OCI-LY1 (cell line): ENCODE results near the gene EEF1G.
"Not testable (repeated sequence)": the region's sequence is repeated elsewhere in the genome, so short reads cannot be mapped to it uniquely, and the experiment has no call there.

Experiments used
- H2AFZ ChIP-seq: fragments of 200-600 bp; sonication (generic), shearing (Covaris generic); 2 replicates; pipeline ENCODE4 v1.6.0; 2014; ENCODE audit warnings: antibody characterized with exemption, mild to moderate bottlenecking, low read length
- H3F3A ChIP-seq: fragments of 200-600 bp; sonication (generic), shearing (Covaris generic); 2 replicates; pipeline ENCODE4 v1.6.0; 2014; ENCODE audit warnings: mild to moderate bottlenecking, antibody characterized with exemption, low read length, moderate library complexity; ENCODE audit not compliant: insufficient read depth
- H3K27ac ChIP-seq: fragments of 200-600 bp; sonication (generic); 2 replicates; pipeline ENCODE4 v1.5.1; 2014; ENCODE audit warnings: low read length, mixed run types, mild to moderate bottlenecking, low read depth; ENCODE audit not compliant: poor library complexity, severe bottlenecking
- H3K27me3 ChIP-seq: fragments of 200-600 bp; sonication (generic); 2 replicates; pipeline ENCODE4 v1.6.0; 2014; ENCODE audit warnings: antibody characterized with exemption, mild to moderate bottlenecking, low read length, moderate library complexity; ENCODE audit not compliant: insufficient read depth
- H3K36me3 ChIP-seq: fragments of 200-600 bp; sonication (generic); 2 replicates; pipeline ENCODE4 v1.6.1; 2014; ENCODE audit warnings: mild to moderate bottlenecking, antibody characterized with exemption, low read length, moderate library complexity, mixed read lengths; ENCODE audit not compliant: insufficient read depth
- H3K4me1 ChIP-seq: fragments of 200-600 bp; sonication (generic); 2 replicates; pipeline ENCODE4 v1.5.1; 2014; ENCODE audit warnings: mild to moderate bottlenecking, low read length, moderate library complexity; ENCODE audit not compliant: insufficient read depth, severe bottlenecking
- H3K4me2 ChIP-seq: fragments of 200-600 bp; sonication (generic), shearing (Covaris generic); 2 replicates; pipeline ENCODE4 v1.6.1; 2014; ENCODE audit warnings: low read length
- H3K4me3 ChIP-seq: fragments of 200-600 bp; sonication (generic); 2 replicates; pipeline ENCODE4 v1.5.1; 2014; ENCODE audit warnings: low read length, low read depth, mild to moderate bottlenecking, mixed read lengths; ENCODE audit not compliant: poor library complexity, severe bottlenecking
- H3K79me2 ChIP-seq: fragments of 200-600 bp; shearing (Covaris generic); 2 replicates; pipeline ENCODE4 v1.6.1; 2016; ENCODE audit warnings: mixed run types, low read length, mixed read lengths; ENCODE audit not compliant: insufficient read depth
- H3K9ac ChIP-seq: fragments of 200-600 bp; sonication (generic), shearing (Covaris generic); 2 replicates; pipeline ENCODE4 v1.6.1; 2014; ENCODE audit warnings: mild to moderate bottlenecking, low read length, mixed read lengths
- H3K9me2 ChIP-seq: fragments of 200-600 bp; sonication (generic), shearing (Covaris generic); 2 replicates; pipeline ENCODE4 v1.6.1; 2014; ENCODE audit warnings: low read depth, mild to moderate bottlenecking, low read length, mixed read lengths
- H3K9me3 ChIP-seq: fragments of 200-600 bp; shearing (Covaris generic); 2 replicates; pipeline ENCODE4 v1.6.1; 2014; ENCODE audit warnings: low read length, mixed read lengths
- H4K20me1 ChIP-seq: fragments of 200-600 bp; sonication (generic), shearing (Covaris generic); 2 replicates; pipeline ENCODE4 v1.6.0; 2016; ENCODE audit warnings: mild to moderate bottlenecking, low read length; ENCODE audit not compliant: insufficient read depth
- CTCF ChIP-seq: fragments of 200-600 bp; sonication (generic), shearing (Covaris generic); IDR thresholded peaks from 2 replicates; pipeline ENCODE4 v1.5.1; 2017; ENCODE audit warnings: mild to moderate bottlenecking, antibody characterized with exemption, low read length, moderate library complexity, mixed read lengths
- EZH2 ChIP-seq: fragments of 200-600 bp; sonication (generic), shearing (Covaris generic); IDR thresholded peaks from 2 replicates; pipeline ENCODE4 v1.8.0; 2017; ENCODE audit warnings: borderline replicate concordance, mixed run types, mild to moderate bottlenecking, antibody characterized with exemption, low read length, moderate library complexity, mixed read lengths

The EEF1G gene

DNA sequence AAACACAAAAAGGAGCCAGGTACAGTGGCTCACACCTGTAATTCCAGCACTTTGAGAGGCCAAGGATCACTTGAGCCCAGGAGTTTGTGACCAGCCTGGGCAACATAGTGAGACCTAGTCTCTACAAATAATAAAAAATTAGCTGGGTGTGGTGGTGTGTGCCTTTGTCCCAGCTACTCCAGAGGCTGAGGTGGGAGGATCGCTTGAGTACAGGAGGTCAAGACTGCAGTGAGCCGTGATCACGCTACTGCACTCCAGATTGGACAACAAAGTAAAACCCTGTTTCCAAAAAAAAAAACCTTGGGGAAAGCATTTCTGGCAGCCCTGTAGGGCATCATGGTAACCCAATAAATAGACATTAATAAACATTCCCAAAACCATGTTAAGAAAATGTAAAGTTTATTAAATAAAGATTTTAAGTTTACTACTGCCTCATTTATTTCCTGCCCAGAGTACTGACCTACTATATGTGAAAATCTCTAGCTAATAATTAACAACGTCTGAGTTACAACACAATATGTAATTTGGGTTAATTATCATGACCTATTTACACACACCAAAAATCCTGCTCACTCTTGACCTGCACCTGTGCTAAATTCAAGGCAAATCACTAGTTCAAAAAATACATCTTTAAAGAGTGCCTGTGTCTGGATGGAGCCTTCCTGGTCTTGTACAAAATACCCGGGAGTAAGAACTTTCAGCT, 8.4 kb downstream of the EEF1G start:
- 0 out of 2 replicates have a peak, but pooled peaks cover 4% of the 10 kb centered on the region for H3K79me2 ChIP-seq
- no peak overlapping the region for H3K27ac ChIP-seq
- peaks cover 94% of the 10 kb centered on the region for H3K36me3 ChIP-seq
- no peaks in the 10 kb centered on the region for H4K20me1 ChIP-seq
- no peak overlapping the region for H2AFZ ChIP-seq
- no peak overlapping the region for H3K4me3 ChIP-seq
- TF ChIP-seq CTCF (no peak), EZH2 (no peak)
- no peaks in the 10 kb centered on the region for H3K9me2 ChIP-seq
- H3F3A ChIP-seq, result no peaks in the 10 kb centered on the region
- no peak overlapping the region for H3K4me2 ChIP-seq
- no peak overlapping the region for H3K9ac ChIP-seq
- no peaks in the 10 kb centered on the region for H3K27me3 ChIP-seq
- peaks cover 9% of the 10 kb centered on the region for H3K4me1 ChIP-seq
- no peaks in the 10 kb centered on the region for H3K9me3 ChIP-seq

DNA sequence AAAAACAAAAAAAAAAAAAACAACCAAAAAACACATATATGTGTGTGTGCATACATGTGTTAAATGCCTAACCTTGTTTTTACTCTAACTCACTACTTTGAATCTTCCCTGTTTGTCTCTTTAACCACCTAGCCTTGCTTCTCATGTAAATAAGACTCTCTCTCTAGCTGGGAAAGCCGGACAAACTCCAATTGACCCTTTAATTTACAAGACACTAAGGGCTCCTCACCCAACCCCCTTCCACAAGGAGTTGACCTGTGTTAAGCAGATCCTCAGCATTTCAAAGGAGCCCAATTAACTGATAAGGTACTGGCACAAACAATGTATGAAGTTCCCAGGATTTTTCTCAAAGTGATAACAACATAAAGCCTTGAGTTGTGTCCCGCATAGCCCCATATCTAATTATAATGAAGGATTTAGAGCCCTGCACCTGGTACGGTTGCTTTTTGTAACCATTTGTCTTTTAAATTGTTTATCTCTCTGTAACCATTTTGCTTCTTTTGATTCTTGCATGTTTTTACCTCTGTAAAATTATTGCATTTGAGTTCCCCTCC, 11.9 kb downstream of the EEF1G start:
- H3K4me1 ChIP-seq, result peaks cover 12% of the 10 kb centered on the region
- not testable (repeated sequence) for H3K9me2 ChIP-seq, H3K27me3 ChIP-seq, H2AFZ ChIP-seq, H4K20me1 ChIP-seq, H3K9ac ChIP-seq, H3F3A ChIP-seq, H3K9me3 ChIP-seq, H3K4me2 ChIP-seq, H3K27ac ChIP-seq, H3K4me3 ChIP-seq, H3K79me2 ChIP-seq
- peaks cover 94% of the 10 kb centered on the region for H3K36me3 ChIP-seq

DNA sequence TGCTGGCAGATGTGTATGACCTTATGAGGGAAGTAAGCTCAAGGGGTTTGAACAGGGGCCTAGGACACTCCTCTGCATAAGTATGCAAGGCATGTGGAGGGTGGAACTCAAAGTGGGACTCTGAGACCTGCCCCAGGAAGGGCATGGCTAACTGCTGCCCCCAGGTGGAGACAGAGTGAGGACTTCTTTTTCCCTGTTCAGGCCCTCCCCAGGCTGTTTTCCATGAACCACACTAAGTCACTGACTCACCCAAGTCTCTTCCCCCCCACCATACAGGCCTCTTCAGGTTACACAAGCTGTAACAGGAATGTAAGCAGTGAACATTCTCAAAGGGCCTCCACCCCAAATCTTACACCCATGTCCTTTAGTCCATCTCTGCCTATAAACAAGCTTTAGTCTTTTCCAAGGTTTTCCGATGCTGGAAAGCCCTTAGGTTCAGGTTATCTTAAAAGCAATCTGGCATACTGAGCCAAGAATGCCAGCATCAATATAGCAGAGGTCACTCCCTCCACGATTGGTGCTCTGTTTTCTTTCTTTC, 13.1 kb downstream of the EEF1G start:
- Histone ChIP-seq H3K79me2 (no peaks in the 10 kb centered on the region), H3K4me2 (no peak overlapping the region), H4K20me1 (no peaks in the 10 kb centered on the region), H3K9me3 (no peaks in the 10 kb centered on the region), H3K27me3 (no peaks in the 10 kb centered on the region), H2AFZ (no peak overlapping the region), H3K36me3 (peaks cover 90% of the 10 kb centered on the region), H3K9me2 (no peaks in the 10 kb centered on the region), H3K4me1 (peaks cover 23% of the 10 kb centered on the region), H3F3A (no peaks in the 10 kb centered on the region; the same call in 1 of the 2 replicates), H3K4me3 (no peak overlapping the region), H3K27ac (no peak overlapping the region), H3K9ac (no peak overlapping the region)
- TF ChIP-seq CTCF (peak; percentile 54), EZH2 (no peak)

DNA sequence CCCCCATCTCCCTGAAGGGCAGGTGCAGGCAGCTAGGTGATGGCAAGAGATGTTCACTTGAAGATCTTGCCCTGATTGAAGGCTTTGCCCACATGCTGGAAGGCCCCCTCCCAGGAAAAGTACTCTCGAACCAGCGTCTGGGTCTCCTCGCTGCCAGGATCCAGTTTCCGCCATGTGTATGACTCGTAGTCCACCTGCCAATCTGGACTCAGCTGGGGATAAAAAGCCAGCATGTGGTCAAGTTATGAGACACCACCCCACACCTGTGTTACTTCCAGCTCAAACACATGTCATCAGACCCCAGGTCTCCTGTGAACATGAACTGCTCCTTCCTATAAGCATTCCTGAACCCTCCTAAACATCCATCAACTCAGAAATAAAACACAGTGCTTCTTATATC, 14.1 kb downstream of the EEF1G start:
- not testable (repeated sequence) for H3K4me3 ChIP-seq, H3K4me2 ChIP-seq, H2AFZ ChIP-seq, H3K9me2 ChIP-seq, H3K9me3 ChIP-seq, H3F3A ChIP-seq, H4K20me1 ChIP-seq, H3K9ac ChIP-seq, H3K79me2 ChIP-seq, H3K27ac ChIP-seq, H3K27me3 ChIP-seq
- Histone ChIP-seq H3K4me1 (peaks cover 29% of the 10 kb centered on the region), H3K36me3 (peaks cover 83% of the 10 kb centered on the region)
